H1 (cell line): ENCODE measurements around the gene FNDC11. TPM values are rescaled to one million over a fixed set of nuclear protein-coding genes. Genes with fewer than 3 reads are reported as not detected.

ENCODE experiments used
- CTCF ChIA-PET: fragments of 300-600 bp; sonication (Branson Sonifier 250); formaldehyde crosslinking; loops from one replicate; lab custom pipeline; 2021; ENCODE audit not compliant: partially characterized antibody; lab: Charles Lee
- POLR2A ChIA-PET: fragments of 300-600 bp; sonication (Branson Sonifier 250); formaldehyde crosslinking; loops from one replicate; lab custom pipeline; 2021; ENCODE audit warnings: inconsistent platforms; ENCODE audit not compliant: partially characterized antibody; lab: Charles Lee
- DNase-seq, 2 experiments: peaks; one replicate each; pipeline versions ENCODE4 v3.0.0 to v3.0.0-alpha.2; 2010 to 2022; ENCODE audit warnings: low spot score in 2 of 2, low read depth in 1 of 2, mixed read lengths in 1 of 2
- FAIRE-seq: peaks from 2 replicates; lab custom pipeline; 2011; peaks lifted over from hg19 to GRCh38; lab: Jason Lieb, UNC
- H2AFZ ChIP-seq: 2 replicates; pipeline ENCODE4 v1.8.1; 2012; ENCODE audit warnings: low read length, inconsistent platforms
- H2AK5ac ChIP-seq: 2 replicates; pipeline ENCODE4 v1.6.1; 2013; ENCODE audit warnings: low read depth, low read length
- H2BK120ac ChIP-seq: replicated peaks from 2 replicates; pipeline ENCODE3; 2013; ENCODE audit warnings: low read depth, low read length, inconsistent platforms
- H2BK12ac ChIP-seq: 2 replicates; pipeline ENCODE4 v1.6.1; 2013; ENCODE audit warnings: low read depth, low read length
- H2BK15ac ChIP-seq: 2 replicates; pipeline ENCODE4 v1.6.1; 2013; ENCODE audit warnings: low read length
- H2BK20ac ChIP-seq: 2 replicates; pipeline ENCODE4 v1.6.1; 2013; ENCODE audit warnings: low read length
- H2BK5ac ChIP-seq: 2 replicates; pipeline ENCODE4 v1.6.1; 2013; ENCODE audit warnings: low read depth, low read length
- H3K14ac ChIP-seq: 2 replicates; pipeline ENCODE4 v1.6.1; 2013; ENCODE audit warnings: inconsistent platforms; ENCODE audit not compliant: insufficient read length
- H3K18ac ChIP-seq: 2 replicates; pipeline ENCODE4 v1.6.1; 2013; ENCODE audit warnings: low read length; ENCODE audit errors: extremely low read depth
- H3K23ac ChIP-seq: 2 replicates; pipeline ENCODE4 v1.6.1; 2013; ENCODE audit warnings: inconsistent platforms; ENCODE audit not compliant: insufficient read length
- H3K23me2 ChIP-seq: 2 replicates; pipeline ENCODE4 v1.6.1; 2013; ENCODE audit warnings: low read depth, low read length
- H3K27ac ChIP-seq: 2 replicates; pipeline ENCODE4 v1.6.1; 2011; ENCODE audit warnings: low read depth, low read length, inconsistent platforms
- H3K27me3 ChIP-seq, 4 experiments: replicated peaks in 1 of 4; 1 replicate in 1 of 4; 2 replicates in 3 of 4; pipeline versions ENCODE4 v1.6.1 to v1.8.1; 2011 to 2013; ENCODE audit warnings: low read length in 3 of 4, mild to moderate bottlenecking in 3 of 4, inconsistent platforms in 2 of 4, mixed read lengths in 2 of 4, moderate library complexity in 1 of 4; ENCODE audit not compliant: control insufficient read depth in 3 of 4, insufficient read depth in 3 of 4; ENCODE audit errors: extremely low read depth in 1 of 4
- H3K36me3 ChIP-seq, 4 experiments: 2 replicates each; pipeline versions ENCODE4 v1.6.1 to v1.8.1; 2011 to 2013; ENCODE audit warnings: mild to moderate bottlenecking in 4 of 4, low read length in 3 of 4, moderate library complexity in 2 of 4, control low read depth in 1 of 4, inconsistent platforms in 1 of 4; ENCODE audit not compliant: insufficient read depth in 4 of 4, control insufficient read depth in 2 of 4
- H3K4ac ChIP-seq: replicated peaks from 2 replicates; pipeline ENCODE3; 2013; ENCODE audit warnings: low read length, low read depth, mixed read lengths, inconsistent platforms; ENCODE audit not compliant: insufficient read length
- H3K4me1 ChIP-seq, 4 experiments: replicated peaks in 1 of 4; 1 replicate in 1 of 4; 2 replicates in 3 of 4; pipeline versions ENCODE4 v1.6.1 to v1.8.1; 2011 to 2013; ENCODE audit warnings: low read length in 3 of 4, inconsistent platforms in 2 of 4, mixed read lengths in 1 of 4; ENCODE audit not compliant: insufficient read depth in 4 of 4, control insufficient read depth in 3 of 4
- H3K4me2 ChIP-seq, 2 experiments: 2 replicates each; pipeline versions ENCODE4 v1.6.1 to v1.8.1; 2011 to 2013; ENCODE audit warnings: low read depth in 2 of 2, low read length in 2 of 2, control low read depth in 1 of 2, inconsistent platforms in 1 of 2, mild to moderate bottlenecking in 1 of 2; ENCODE audit not compliant: insufficient read depth in 1 of 2
- H3K4me3 ChIP-seq, 4 experiments: fragments of 200-600, 300-600 bp in 1 of 4; sonication (generic), shearing (Covaris generic), sonication (Bioruptor Twin) in 1 of 4; 2 replicates each; pipeline versions ENCODE4 v1.5.1 to v1.8.1; 2011 to 2016; ENCODE audit warnings: low read length in 4 of 4, low read depth in 3 of 4, control low read depth in 2 of 4, inconsistent platforms in 2 of 4, mild to moderate bottlenecking in 2 of 4, mixed read lengths in 1 of 4, moderate library complexity in 1 of 4; ENCODE audit not compliant: insufficient read depth in 2 of 4; ENCODE audit errors: extremely low read depth in 1 of 4
- H3K56ac ChIP-seq: replicated peaks from 2 replicates; pipeline ENCODE3; 2013; ENCODE audit warnings: low read depth, mild to moderate bottlenecking, mixed read lengths, low read length, inconsistent platforms; ENCODE audit not compliant: insufficient read length
- H3K79me1 ChIP-seq: 2 replicates; pipeline ENCODE4 v1.6.1; 2013; ENCODE audit warnings: low read depth, low read length, control low read depth
- H3K79me2 ChIP-seq, 2 experiments: 2 replicates each; pipeline versions ENCODE4 v1.6.1 to v1.8.1; 2012 to 2013; ENCODE audit warnings: low read length in 2 of 2, mild to moderate bottlenecking in 2 of 2, inconsistent platforms in 1 of 2; ENCODE audit not compliant: insufficient read depth in 2 of 2, control insufficient read depth in 1 of 2
- H3K9ac ChIP-seq, 4 experiments: replicated peaks in 1 of 4; 1 replicate in 1 of 4; 2 replicates in 3 of 4; pipeline versions ENCODE4 v1.6.1 to v1.8.1; 2011 to 2013; ENCODE audit warnings: low read depth in 3 of 4, low read length in 3 of 4, control low read depth in 2 of 4, mild to moderate bottlenecking in 2 of 4, moderate library complexity in 2 of 4, inconsistent platforms in 1 of 4; ENCODE audit errors: extremely low read depth in 1 of 4
- H3K9me3 ChIP-seq, 2 experiments: 2 replicates each; pipeline versions ENCODE4 v1.6.1 to v1.8.1; 2012 to 2013; ENCODE audit warnings: mild to moderate bottlenecking in 2 of 2, moderate library complexity in 2 of 2, control low read depth in 1 of 2, inconsistent platforms in 1 of 2, low read depth in 1 of 2, low read length in 1 of 2, mixed read lengths in 1 of 2; ENCODE audit not compliant: insufficient read depth in 2 of 2
- H4K20me1 ChIP-seq, 2 experiments: replicated peaks in 1 of 2; 2 replicates each; pipeline versions ENCODE3 to v1.8.1; 2011 to 2013; ENCODE audit warnings: inconsistent platforms in 2 of 2, low read length in 2 of 2, mild to moderate bottlenecking in 1 of 2; ENCODE audit not compliant: insufficient read depth in 2 of 2, control insufficient read depth in 1 of 2
- H4K5ac ChIP-seq: 2 replicates; pipeline ENCODE4 v1.6.1; 2013; ENCODE audit warnings: low read length, low read depth, mixed read lengths, inconsistent platforms; ENCODE audit not compliant: insufficient read length
- H4K8ac ChIP-seq: 2 replicates; pipeline ENCODE4 v1.8.0; 2013; ENCODE audit warnings: mild to moderate bottlenecking, moderate library complexity, low read length, inconsistent platforms; ENCODE audit not compliant: insufficient read depth; ENCODE audit errors: extremely low read depth
- H4K91ac ChIP-seq: replicated peaks from 2 replicates; pipeline ENCODE3; 2013; ENCODE audit warnings: low read length, mixed read lengths, inconsistent platforms; ENCODE audit not compliant: insufficient read length
- BCL11A ChIP-seq, 2 experiments: IDR thresholded peaks; one replicate each; pipeline ENCODE4 v1.6.1; 2011; ENCODE audit warnings: low read depth in 2 of 2, low read length in 2 of 2, mild to moderate bottlenecking in 2 of 2
- CBX5 ChIP-seq: fragments of 300-800, 300-1000 bp; sonication (generic); IDR thresholded peaks from 2 replicates; pipeline ENCODE4 v1.7.1; 2016; ENCODE audit warnings: antibody characterized with exemption, low read length, low read depth
- CHD2 ChIP-seq: IDR thresholded peaks from 2 replicates; pipeline ENCODE4 v1.6.1; 2012; ENCODE audit warnings: low read length, improper control_type of control experiment
- CREB1 ChIP-seq: IDR thresholded peaks from 2 replicates; pipeline ENCODE4 v1.6.1; 2012; ENCODE audit warnings: inconsistent platforms
- KDM4A ChIP-seq: IDR thresholded peaks from one replicate; pipeline ENCODE4 v1.7.1; 2012; ENCODE audit warnings: low read depth, mild to moderate bottlenecking, moderate library complexity, low read length, inconsistent platforms; ENCODE audit not compliant: severe bottlenecking
- KDM5A ChIP-seq: fragments of 200-600 bp; IDR thresholded peaks from 2 replicates; pipeline ENCODE4 v1.7.1; 2012; ENCODE audit warnings: mild to moderate bottlenecking, low read length, inconsistent platforms, mixed read lengths
- RNF2 ChIP-seq: fragments of 200-900, 300-1000 bp; sonication (generic); IDR thresholded peaks from 2 replicates; pipeline ENCODE4 v1.7.1; 2016; ENCODE audit warnings: borderline replicate concordance, low read depth, mild to moderate bottlenecking, antibody characterized with exemption, low read length; ENCODE audit not compliant: poor library complexity, severe bottlenecking; ENCODE audit errors: missing control alignments
- SAP30 ChIP-seq: fragments of 300-600 bp; sonication (generic); IDR thresholded peaks from 2 replicates; pipeline ENCODE4 v1.7.1; 2012; ENCODE audit warnings: low read length, moderate library complexity, mild to moderate bottlenecking, inconsistent platforms; ENCODE audit not compliant: insufficient read depth, insufficient replicate concordance
- SIX5 ChIP-seq: IDR thresholded peaks from 2 replicates; pipeline ENCODE4 v1.6.1; 2011; ENCODE audit warnings: mild to moderate bottlenecking, low read depth, low read length
- SP1 ChIP-seq: IDR thresholded peaks from 2 replicates; pipeline ENCODE4 v1.6.1; 2011; ENCODE audit warnings: low read depth, low read length
- SUZ12 ChIP-seq: fragments of 200-600 bp; sonication (generic); IDR thresholded peaks from 2 replicates; pipeline ENCODE4 v1.6.1; 2012; ENCODE audit warnings: mild to moderate bottlenecking, inconsistent platforms, low read length, moderate library complexity, mixed read lengths
- WGBS, 2 experiments: shearing (Covaris generic) in 1 of 2; methylation state at CpG; one replicate each; pipeline versions ENCODE4 v1.1.6 to v1.1.7; 2013 to 2015; ENCODE audit warnings: low lambda C conversion rate in 2 of 2, mixed read lengths in 2 of 2, inconsistent platforms in 1 of 2, low coverage in 1 of 2, missing lambda C conversion rate in 1 of 2; ENCODE audit not compliant: insufficient replicate concordance in 2 of 2, insufficient coverage in 1 of 2, insufficient read length in 1 of 2; ENCODE audit errors: extremely low coverage in 1 of 2, missing lambda C conversion rate in 1 of 2; 5-methylcytosine and 5-hydroxymethylcytosine counted together
- polyA plus RNA-seq, 7 experiments: library from polyadenylated mRNA; depleted of rRNA in 3 of 7; stranded (reverse) in 5 of 7; unstranded in 2 of 7; fragments of >200 nt in 5 of 7; fragments of 200-250 nt in 2 of 7; gene quantifications; 1 replicate in 5 of 7; 2 replicates in 1 of 7; 4 replicates in 1 of 7; pipeline versions ENCODE4 v1.2.1 to v1.2.3, GENCODE V29; 2011 to 2013; ENCODE audit warnings: missing spikeins in 2 of 7, mixed read lengths in 2 of 7
- total RNA-seq: library from RNA; stranded (reverse); fragmentation: NEBNext Ultra II Directional; extraction: Animal tissue kit (Norgen Biotek cat#: 25700); gene quantifications from 2 replicates; pipeline ENCODE4 v1.2.1, GENCODE V29; 2021
- TF ChIP-seq, protein P1 (sequence below): IDR thresholded peaks from 2 replicates; pipeline ENCODE4 v1.6.1; 2012; ENCODE audit warnings: inconsistent platforms

FNDC11 gene
- total and polyA plus RNA-seq, 2 of the 8 experiments (the other 6 are each of a cell fraction or from before 2014, with no cell fraction given): 2.6 to 8.8 TPM

DNA sequence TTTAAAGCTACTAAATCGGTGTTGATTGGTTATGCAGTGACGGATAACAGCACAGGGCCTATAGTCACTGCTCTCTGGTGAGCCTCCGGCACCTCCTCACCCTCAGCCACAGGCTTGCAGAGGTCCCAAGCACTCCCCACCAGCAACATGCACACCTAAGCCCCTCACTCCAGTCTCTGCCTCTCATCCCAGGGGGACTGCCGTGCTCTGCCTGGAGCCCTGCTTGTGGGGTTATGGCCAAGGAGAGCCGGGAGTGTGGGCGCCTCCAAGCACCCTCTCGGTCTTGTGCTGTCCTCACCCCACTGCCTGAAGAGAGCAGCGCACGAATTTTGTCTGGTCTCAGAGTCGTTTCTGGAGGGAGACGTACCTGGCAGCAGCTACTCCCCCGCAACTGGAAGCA lies 48.2 kb upstream of the FNDC11 start:
- FAIRE-seq: no peak
- CTCF ChIA-PET: interaction anchor here (1.0 to 2.2 kb wide), 4 partner anchors 9 to 77 kb away, joined by 4 to 12 read pairs (median 4); partner anchors contain the start of gene PPDPF
- Histone ChIP-seq H3K79me2 (no peaks in the 10 kb centered on the region), H3K36me3 (no peaks in the 10 kb centered on the region), H3K4me1 (peaks cover 0 to 13% (median 7%) of the 10 kb centered on the region in 4 experiments; a peak in 6 of 7 replicates), H3K23ac (no peak overlapping the region), H2BK15ac (no peak overlapping the region), H3K9me3 (peaks cover 0 to 6% of the 10 kb centered on the region in 2 experiments; a peak in 2 of 4 replicates), H2BK5ac (no peak overlapping the region), H4K20me1 (peaks cover 0 to 1% of the 10 kb centered on the region in 2 experiments), H3K23me2 (no peaks in the 10 kb centered on the region), H2AFZ (no peak overlapping the region), H3K4me3 (no peak overlapping the region), H4K91ac (no peak overlapping the region), H3K14ac (no peak overlapping the region), H2BK12ac (no peak overlapping the region), H2AK5ac (no peak overlapping the region), H3K79me1 (no peaks in the 10 kb centered on the region), H3K27me3 (peaks cover 0 to 3% (median 0%) of the 10 kb centered on the region in 4 experiments; a peak in 2 of 7 replicates), H4K5ac (no peak overlapping the region), H3K56ac (no peak overlapping the region), H3K4me2 (no peak overlapping the region), H4K8ac (no peak overlapping the region), H2BK120ac (no peak overlapping the region), H3K18ac (no peak overlapping the region), H2BK20ac (no peak overlapping the region), H3K9ac (no peak overlapping the region), H3K4ac (no peak overlapping the region), H3K27ac (no peak overlapping the region)
- WGBS, 2 experiments: 76% methylated on average over 12 of the region's 12 CpGs; no CpG with 5 or more reads in 1 of the 2 experiments
- no peak for DNase-seq
- TF ChIP-seq, protein P1, sequence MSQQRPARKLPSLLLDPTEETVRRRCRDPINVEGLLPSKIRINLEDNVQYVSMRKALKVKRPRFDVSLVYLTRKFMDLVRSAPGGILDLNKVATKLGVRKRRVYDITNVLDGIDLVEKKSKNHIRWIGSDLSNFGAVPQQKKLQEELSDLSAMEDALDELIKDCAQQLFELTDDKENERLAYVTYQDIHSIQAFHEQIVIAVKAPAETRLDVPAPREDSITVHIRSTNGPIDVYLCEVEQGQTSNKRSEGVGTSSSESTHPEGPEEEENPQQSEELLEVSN: no peak
- TF ChIP-seq BCL11A (IDR thresholded peaks at IDR 0.05; ENCODE audit: low read depth in 2 of 2, low read length in 2 of 2) (no peak), CREB1 (no peak), RNF2 (no peak), KDM4A (no peak), SIX5 (no peak), KDM5A (no peak), CBX5 (no peak), CHD2 (no peak), SAP30 (no peak), SP1 (no peak), SUZ12 (no peak)
- POLR2A ChIA-PET: interaction anchor here (1.1 kb wide), 1 partner anchor 15 kb away, joined by 4 read pairs; the partner anchor contains the start of gene PPDPF
